MM.1S (cell line): ENCODE data around the gene WFIKKN2.

ENCODE experiments used
- DNase-seq: peaks from one replicate; pipeline ENCODE4 v3.0.0-alpha.2; 2015
- H2AFZ ChIP-seq: fragments of 300-600 bp; sonication (generic); 2 replicates; pipeline ENCODE4 v1.6.0; 2016; ENCODE audit warnings: antibody characterized with exemption, low read length
- H3F3A ChIP-seq: fragments of 300-600 bp; sonication (generic); 2 replicates; pipeline ENCODE4 v1.6.1; 2016; ENCODE audit warnings: mild to moderate bottlenecking, antibody characterized with exemption, low read length, moderate library complexity, mixed read lengths; ENCODE audit not compliant: insufficient read depth
- H3K27ac ChIP-seq: fragments of 300-600 bp; sonication (generic); 2 replicates; pipeline ENCODE4 v1.5.1; 2016; ENCODE audit warnings: mild to moderate bottlenecking, low read length
- H3K27me3 ChIP-seq: fragments of 300-600 bp; sonication (generic); replicated peaks from 2 replicates; pipeline ENCODE4 v1.6.0; 2016; ENCODE audit warnings: low read length; ENCODE audit not compliant: insufficient read depth
- H3K36me3 ChIP-seq: fragments of 300-600 bp; sonication (generic); replicated peaks from 2 replicates; pipeline ENCODE4 v1.6.1; 2016; ENCODE audit warnings: mild to moderate bottlenecking, low read length, mixed read lengths; ENCODE audit not compliant: insufficient read depth
- H3K4me1 ChIP-seq: fragments of 300-600 bp; sonication (generic); 2 replicates; pipeline ENCODE4 v1.6.1; 2016; ENCODE audit warnings: low read length, mixed read lengths
- H3K4me2 ChIP-seq: fragments of 300-600 bp; sonication (generic); 2 replicates; pipeline ENCODE4 v1.6.0; 2016; ENCODE audit warnings: low read depth, low read length
- H3K4me3 ChIP-seq: fragments of 300-600 bp; sonication (generic); 2 replicates; pipeline ENCODE4 v1.5.1; 2016; ENCODE audit warnings: low read length, mixed read lengths
- H3K79me2 ChIP-seq: fragments of 300-600 bp; sonication (generic); 2 replicates; pipeline ENCODE4 v1.6.1; 2016; ENCODE audit warnings: mixed run types, low read length, mixed read lengths
- H3K9ac ChIP-seq: fragments of 300-600 bp; sonication (generic); 2 replicates; pipeline ENCODE4 v1.6.1; 2016; ENCODE audit warnings: low read length, mixed read lengths
- H3K9me2 ChIP-seq: fragments of 300-600 bp; sonication (generic); replicated peaks from 2 replicates; pipeline ENCODE4 v1.6.1; 2016; ENCODE audit warnings: mild to moderate bottlenecking, low read length, mixed read lengths; ENCODE audit not compliant: insufficient read depth
- H3K9me3 ChIP-seq: fragments of 300-600 bp; sonication (generic); replicated peaks from 2 replicates; pipeline ENCODE4 v1.6.1; 2016; ENCODE audit warnings: mild to moderate bottlenecking, low read length, mixed read lengths; ENCODE audit not compliant: insufficient read depth
- H4K20me1 ChIP-seq: fragments of 300-600 bp; sonication (generic); 2 replicates; pipeline ENCODE4 v1.6.1; 2016; ENCODE audit warnings: mild to moderate bottlenecking, low read length, moderate library complexity, mixed read lengths; ENCODE audit not compliant: insufficient read depth
- EZH2 ChIP-seq: fragments of 300-600 bp; sonication (generic); optimal IDR thresholded peaks from 2 replicates; pipeline ENCODE3; 2017; ENCODE audit warnings: low read depth, mild to moderate bottlenecking, antibody characterized with exemption, low read length, mixed read lengths
- EZH2phosphoT487 ChIP-seq: fragments of 300-600 bp; sonication (generic); IDR thresholded peaks from 2 replicates; pipeline ENCODE4 v1.6.1; 2018; ENCODE audit warnings: antibody characterized with exemption, low read length
- TF ChIP-seq, protein P1 (sequence below): fragments of 300-600 bp; sonication (generic); IDR thresholded peaks from 2 replicates; pipeline ENCODE4 v1.5.1; 2016; ENCODE audit warnings: antibody characterized with exemption, low read length, mixed read lengths

WFIKKN2 gene

DNA sequence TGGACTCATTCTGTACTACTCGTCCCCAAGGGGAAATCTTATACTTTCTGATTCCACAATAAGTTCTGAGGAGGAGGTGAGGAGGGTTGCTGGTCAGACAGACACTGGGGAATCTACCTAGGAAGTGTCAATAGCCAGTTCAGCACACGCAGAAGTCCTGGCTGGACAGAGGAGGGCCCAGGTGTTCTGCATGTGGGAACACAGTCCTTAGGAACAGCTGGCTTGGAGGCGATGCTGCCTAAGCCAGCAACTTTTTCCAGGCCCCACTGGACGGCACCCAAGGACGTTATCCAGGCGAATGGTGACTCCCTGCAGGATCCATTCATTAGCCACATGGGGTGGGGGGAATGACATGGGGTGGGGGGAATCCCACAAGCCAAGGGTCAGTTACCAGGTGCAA, 29.9 kb upstream of the WFIKKN2 start:
- no peaks in the 10 kb centered on the region for H3K9me2 ChIP-seq
- H4K20me1 ChIP-seq, result no peaks in the 10 kb centered on the region
- H3K27me3 ChIP-seq, result no peaks in the 10 kb centered on the region
- TF ChIP-seq, protein P1, sequence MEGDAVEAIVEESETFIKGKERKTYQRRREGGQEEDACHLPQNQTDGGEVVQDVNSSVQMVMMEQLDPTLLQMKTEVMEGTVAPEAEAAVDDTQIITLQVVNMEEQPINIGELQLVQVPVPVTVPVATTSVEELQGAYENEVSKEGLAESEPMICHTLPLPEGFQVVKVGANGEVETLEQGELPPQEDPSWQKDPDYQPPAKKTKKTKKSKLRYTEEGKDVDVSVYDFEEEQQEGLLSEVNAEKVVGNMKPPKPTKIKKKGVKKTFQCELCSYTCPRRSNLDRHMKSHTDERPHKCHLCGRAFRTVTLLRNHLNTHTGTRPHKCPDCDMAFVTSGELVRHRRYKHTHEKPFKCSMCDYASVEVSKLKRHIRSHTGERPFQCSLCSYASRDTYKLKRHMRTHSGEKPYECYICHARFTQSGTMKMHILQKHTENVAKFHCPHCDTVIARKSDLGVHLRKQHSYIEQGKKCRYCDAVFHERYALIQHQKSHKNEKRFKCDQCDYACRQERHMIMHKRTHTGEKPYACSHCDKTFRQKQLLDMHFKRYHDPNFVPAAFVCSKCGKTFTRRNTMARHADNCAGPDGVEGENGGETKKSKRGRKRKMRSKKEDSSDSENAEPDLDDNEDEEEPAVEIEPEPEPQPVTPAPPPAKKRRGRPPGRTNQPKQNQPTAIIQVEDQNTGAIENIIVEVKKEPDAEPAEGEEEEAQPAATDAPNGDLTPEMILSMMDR, result no peak
- no peak for TF ChIP-seq EZH2
- TF ChIP-seq EZH2phosphoT487, result no peak
- H3K4me3 ChIP-seq, result no peak overlapping the region
- DNase-seq, result no peak
- H3K9ac ChIP-seq, result no peak overlapping the region
- H2AFZ ChIP-seq, result no peak overlapping the region
- peaks cover 6% of the 10 kb centered on the region; the same call in 1 of the 2 replicates for H3K4me1 ChIP-seq
- no peaks in the 10 kb centered on the region for H3K9me3 ChIP-seq
- no peaks in the 10 kb centered on the region for H3K36me3 ChIP-seq
- H3F3A ChIP-seq, result no peaks in the 10 kb centered on the region
- no peaks in the 10 kb centered on the region for H3K79me2 ChIP-seq
- no peak overlapping the region for H3K4me2 ChIP-seq
- H3K27ac ChIP-seq, result no peak overlapping the region

DNA sequence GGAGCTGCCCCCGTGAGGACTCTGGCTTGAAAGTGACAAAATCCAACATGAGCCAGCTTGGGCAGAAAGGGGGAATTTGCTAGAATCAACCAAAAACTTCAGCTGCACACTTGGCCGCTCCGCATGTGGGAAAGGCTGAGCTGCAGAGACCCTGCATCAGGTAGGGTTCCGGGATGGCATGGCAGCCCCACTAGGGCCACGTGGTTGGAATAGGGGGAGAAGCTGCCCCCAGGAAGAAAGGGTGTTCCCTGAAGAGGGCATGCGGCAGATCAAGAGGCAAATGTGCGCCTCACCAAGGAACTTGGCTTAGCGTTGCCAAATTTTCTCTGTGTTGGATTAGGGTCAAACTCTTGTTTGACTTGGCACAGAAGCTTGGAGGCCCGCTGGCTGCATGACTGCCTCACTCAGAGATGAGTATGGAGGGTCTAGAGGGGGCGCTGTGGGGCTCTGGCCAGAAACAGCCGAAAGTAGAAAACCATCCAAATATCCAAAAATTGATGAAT, 29.2 kb upstream of the WFIKKN2 start:
- H3K9me3 ChIP-seq, result no peaks in the 10 kb centered on the region
- no peaks in the 10 kb centered on the region for H3F3A ChIP-seq
- no peaks in the 10 kb centered on the region for H3K36me3 ChIP-seq
- H3K4me1 ChIP-seq, result peaks cover 6% of the 10 kb centered on the region; the same call in 1 of the 2 replicates
- H3K27me3 ChIP-seq, result no peaks in the 10 kb centered on the region
- no peak overlapping the region for H3K27ac ChIP-seq
- no peak for DNase-seq
- no peaks in the 10 kb centered on the region for H3K79me2 ChIP-seq
- no peak overlapping the region for H3K4me2 ChIP-seq
- H3K4me3 ChIP-seq, result no peak overlapping the region
- no peak overlapping the region for H3K9ac ChIP-seq
- H2AFZ ChIP-seq, result no peak overlapping the region
- no peaks in the 10 kb centered on the region for H4K20me1 ChIP-seq
- TF ChIP-seq EZH2phosphoT487, result no peak
- TF ChIP-seq EZH2, result no peak
- TF ChIP-seq, protein P1, result no peak
- no peaks in the 10 kb centered on the region for H3K9me2 ChIP-seq

DNA sequence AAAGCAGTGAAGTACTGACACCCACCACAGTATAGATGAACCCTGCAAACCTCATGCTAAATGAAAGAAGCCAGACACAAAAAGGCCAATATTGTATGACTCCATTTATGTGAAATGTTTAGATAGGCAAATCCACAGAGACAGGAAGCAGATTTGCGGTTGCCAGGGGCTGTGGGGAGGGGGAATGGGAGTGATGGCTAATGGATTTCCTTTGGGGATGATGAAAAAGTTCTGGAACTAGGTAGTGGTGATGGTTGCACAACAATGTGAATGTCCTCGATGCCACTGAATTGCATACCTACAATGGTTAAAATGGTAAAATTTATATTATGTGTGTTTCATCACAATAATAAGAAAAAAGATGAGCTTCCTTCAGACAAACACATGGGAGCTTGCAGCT, 28.4 kb upstream of the WFIKKN2 start:
- TF ChIP-seq, protein P1, result no peak
- TF ChIP-seq EZH2 (no peak), EZH2phosphoT487 (no peak)
- no peaks in the 10 kb centered on the region for H3K9me2 ChIP-seq
- no peak for DNase-seq
- H3F3A ChIP-seq, result no peaks in the 10 kb centered on the region
- H3K27ac ChIP-seq, result no peak overlapping the region
- H3K36me3 ChIP-seq, result no peaks in the 10 kb centered on the region
- H3K4me2 ChIP-seq, result no peak overlapping the region
- H3K79me2 ChIP-seq, result no peaks in the 10 kb centered on the region
- H3K4me1 ChIP-seq, result peaks cover 6% of the 10 kb centered on the region; the same call in 1 of the 2 replicates
- H4K20me1 ChIP-seq, result no peaks in the 10 kb centered on the region
- no peak overlapping the region for H2AFZ ChIP-seq
- no peaks in the 10 kb centered on the region for H3K27me3 ChIP-seq
- H3K9me3 ChIP-seq, result no peaks in the 10 kb centered on the region
- H3K4me3 ChIP-seq, result no peak overlapping the region
- no peak overlapping the region for H3K9ac ChIP-seq
